Measurements from ENCODE around the gene MAGI2. TPM values are rescaled to one million over a fixed set of nuclear protein-coding genes. Genes with fewer than 3 reads are reported as not detected.
A peak's percentile ranks its signal among the peaks of the same experiment; 100 is the strongest.

MAGI2 gene
- total RNA-seq, 1 experiment from 2014 or later = 14.3 TPM

DNA sequence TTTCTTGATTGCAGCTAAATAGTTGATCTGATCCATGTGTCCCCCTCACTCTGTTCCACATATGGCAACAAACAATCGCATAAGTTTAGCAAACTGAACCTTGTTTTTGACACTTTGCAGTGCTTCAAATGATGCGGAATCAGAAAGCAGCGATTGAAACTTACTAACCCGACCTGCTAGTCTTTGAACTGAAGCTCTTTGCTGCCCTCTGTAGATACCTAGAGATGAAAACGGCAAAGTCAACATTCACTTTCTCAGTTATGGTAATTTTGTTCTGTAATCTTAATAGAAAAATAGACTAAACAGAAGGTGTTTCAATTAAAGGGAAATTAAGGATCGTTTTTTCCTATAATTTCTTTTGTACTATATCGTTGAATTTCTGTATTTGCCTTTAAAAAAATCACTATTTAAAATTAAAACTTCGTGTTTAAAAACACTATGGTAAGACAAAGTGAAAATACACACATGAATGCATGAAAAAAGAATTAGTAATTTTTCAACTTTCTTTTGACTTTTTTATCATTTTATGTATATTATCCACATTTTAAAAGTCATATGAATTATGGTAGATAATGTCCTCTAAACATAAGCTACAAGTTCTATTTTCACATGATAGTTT, 276.5 kb downstream of the MAGI2 start:
- peaks cover 12 to 16% of the 10 kb centered on the region in 2 experiments for H3K9me3 Mint-ChIP-seq
- Histone ChIP-seq H3K9me3 (ENCODE audit: control insufficient read depth, low read depth, low read length) (no peaks in the 10 kb centered on the region), H3K23ac (ENCODE audit: insufficient read length, low read depth, low read length) (no peak overlapping the region), H3K4ac (ENCODE audit: low read depth, low read length) (no peak overlapping the region), H2AFZ (ENCODE audit: low read length) (no peak overlapping the region), H2BK15ac (ENCODE audit: low read depth, low read length) (no peak overlapping the region), H2BK12ac (ENCODE audit: insufficient read length, low read depth, low read length) (no peak overlapping the region), H3K14ac (ENCODE audit: insufficient read depth, low read length) (no peak overlapping the region), H3K27ac (ENCODE audit: insufficient read length, low read depth, low read length) (no peak overlapping the region), H3K9ac (ENCODE audit: extremely low read depth, insufficient read length, low read length) (no peak overlapping the region), H3K23me2 (ENCODE audit: insufficient read length, low read depth, low read length, poor library complexity, severe bottlenecking) (no peaks in the 10 kb centered on the region), H3K79me2 (ENCODE audit: insufficient read depth, low read length) (no peaks in the 10 kb centered on the region), H2BK120ac (ENCODE audit: low read depth, low read length, poor library complexity, severe bottlenecking) (no peak overlapping the region), H4K20me1 (ENCODE audit: control insufficient read depth, insufficient read depth, insufficient read length) (no peaks in the 10 kb centered on the region), H3K56ac (ENCODE audit: insufficient read length, low read depth, low read length) (no peak overlapping the region), H3K18ac (ENCODE audit: insufficient read length, low read depth, low read length) (no peak overlapping the region), H2BK20ac (ENCODE audit: low read depth, low read length, poor library complexity, severe bottlenecking) (no peak overlapping the region), H4K91ac (ENCODE audit: insufficient read length, low read depth, low read length) (no peak overlapping the region), H4K5ac (ENCODE audit: insufficient read length, low read depth, low read length) (no peak overlapping the region), H3T11ph (ENCODE audit: low read length) (no peak overlapping the region), H2BK5ac (ENCODE audit: insufficient read length, low read length) (no peak overlapping the region), H4K8ac (replicated peaks; ENCODE audit: insufficient read length, low read depth, low read length) (no peak overlapping the region), H3K27me3 (ENCODE audit: insufficient read depth, low read length) (no peaks in the 10 kb centered on the region), H3K4me2 (ENCODE audit: insufficient read depth, insufficient read length, low read length) (no peak overlapping the region), H2AK5ac (ENCODE audit: insufficient read length, low read length) (no peak overlapping the region), H3K4me1 (ENCODE audit: insufficient read depth, low read length) (no peaks in the 10 kb centered on the region), H3K79me1 (ENCODE audit: insufficient read depth, low read depth, low read length, poor library complexity, severe bottlenecking) (no peaks in the 10 kb centered on the region)
- H3K27me3 Mint-ChIP-seq (ENCODE audit: low read depth) = no peaks in the 10 kb centered on the region
- H3K4me3 Mint-ChIP-seq = no peak overlapping the region
- peaks cover 2 to 18% (median 11%) of the 10 kb centered on the region in 3 experiments for H3K36me3 Mint-ChIP-seq (ENCODE audit: insufficient read depth in 1 of 3, low read depth in 3 of 3)
- no peak overlapping the region for H3K27ac Mint-ChIP-seq
- no peak for DNase-seq
- TF ChIP-seq, protein P1, sequence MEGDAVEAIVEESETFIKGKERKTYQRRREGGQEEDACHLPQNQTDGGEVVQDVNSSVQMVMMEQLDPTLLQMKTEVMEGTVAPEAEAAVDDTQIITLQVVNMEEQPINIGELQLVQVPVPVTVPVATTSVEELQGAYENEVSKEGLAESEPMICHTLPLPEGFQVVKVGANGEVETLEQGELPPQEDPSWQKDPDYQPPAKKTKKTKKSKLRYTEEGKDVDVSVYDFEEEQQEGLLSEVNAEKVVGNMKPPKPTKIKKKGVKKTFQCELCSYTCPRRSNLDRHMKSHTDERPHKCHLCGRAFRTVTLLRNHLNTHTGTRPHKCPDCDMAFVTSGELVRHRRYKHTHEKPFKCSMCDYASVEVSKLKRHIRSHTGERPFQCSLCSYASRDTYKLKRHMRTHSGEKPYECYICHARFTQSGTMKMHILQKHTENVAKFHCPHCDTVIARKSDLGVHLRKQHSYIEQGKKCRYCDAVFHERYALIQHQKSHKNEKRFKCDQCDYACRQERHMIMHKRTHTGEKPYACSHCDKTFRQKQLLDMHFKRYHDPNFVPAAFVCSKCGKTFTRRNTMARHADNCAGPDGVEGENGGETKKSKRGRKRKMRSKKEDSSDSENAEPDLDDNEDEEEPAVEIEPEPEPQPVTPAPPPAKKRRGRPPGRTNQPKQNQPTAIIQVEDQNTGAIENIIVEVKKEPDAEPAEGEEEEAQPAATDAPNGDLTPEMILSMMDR (conservative IDR thresholded peaks at IDR 0.05) = peak; percentile 72
- peaks cover 4 to 6% of the 10 kb centered on the region in 2 experiments for H3K4me1 Mint-ChIP-seq
- WGBS (ENCODE audit: extremely low coverage, insufficient read length, low lambda C conversion rate) = no CpG with 5 or more reads among the region's 8 CpGs
